HG03521 (cell line): ENCODE results near the gene MIEF2.
"Not testable (repeated sequence)": the region's sequence is repeated elsewhere in the genome, so short reads cannot be mapped to it uniquely, and the experiment has no call there.

Experiments
- ATAC-seq: cut with Tn5 transposase; IDR thresholded peaks from one replicate; pipeline ENCODE4 v1.9.1; 2021; ENCODE audit warnings: mild to moderate bottlenecking, moderate library complexity; ENCODE audit not compliant: unreplicated experiment

The MIEF2 gene, protein sequence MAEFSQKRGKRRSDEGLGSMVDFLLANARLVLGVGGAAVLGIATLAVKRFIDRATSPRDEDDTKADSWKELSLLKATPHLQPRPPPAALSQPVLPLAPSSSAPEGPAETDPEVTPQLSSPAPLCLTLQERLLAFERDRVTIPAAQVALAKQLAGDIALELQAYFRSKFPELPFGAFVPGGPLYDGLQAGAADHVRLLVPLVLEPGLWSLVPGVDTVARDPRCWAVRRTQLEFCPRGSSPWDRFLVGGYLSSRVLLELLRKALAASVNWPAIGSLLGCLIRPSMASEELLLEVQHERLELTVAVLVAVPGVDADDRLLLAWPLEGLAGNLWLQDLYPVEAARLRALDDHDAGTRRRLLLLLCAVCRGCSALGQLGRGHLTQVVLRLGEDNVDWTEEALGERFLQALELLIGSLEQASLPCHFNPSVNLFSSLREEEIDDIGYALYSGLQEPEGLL

GRCh38 chr17:18260332-18261145 lies at the start of gene MIEF2:
Gene MIEF2, plus strand, starts transcription at chr17:18260662. Its CDS starts 2,059 bp downstream, at chr17:18262721.
- ATAC-seq, result peak; percentile 75

DNA sequence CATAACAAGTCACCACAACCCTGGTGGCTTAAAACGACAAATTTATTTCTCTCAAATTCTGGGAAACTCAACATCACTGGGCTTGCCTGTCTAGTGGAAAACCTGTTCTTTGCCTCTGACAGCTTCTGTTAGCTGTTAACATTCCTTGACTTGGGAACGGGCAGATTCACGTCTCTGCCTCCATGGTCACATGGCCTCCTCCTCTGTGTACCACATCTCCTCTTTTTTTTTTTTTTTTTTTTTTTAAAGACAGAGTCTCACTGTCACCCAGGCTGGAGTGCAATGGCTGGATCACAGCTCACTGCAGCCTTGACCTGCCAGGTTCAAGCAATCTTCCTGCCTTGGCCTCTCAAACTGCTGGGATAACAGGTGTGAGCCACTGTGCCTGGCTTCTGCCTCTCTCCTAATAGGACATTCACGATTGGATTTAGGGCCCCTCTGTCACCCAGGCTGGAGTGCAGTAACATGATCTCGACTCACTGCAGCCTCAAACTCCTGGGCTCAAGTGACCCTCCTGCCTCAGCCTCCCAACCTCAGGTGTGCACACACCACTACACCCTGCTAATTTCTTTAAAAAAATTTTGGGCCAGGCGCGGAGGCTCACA lies 46.7 kb upstream of the MIEF2 start:
- ATAC-seq, result no peak

DNA sequence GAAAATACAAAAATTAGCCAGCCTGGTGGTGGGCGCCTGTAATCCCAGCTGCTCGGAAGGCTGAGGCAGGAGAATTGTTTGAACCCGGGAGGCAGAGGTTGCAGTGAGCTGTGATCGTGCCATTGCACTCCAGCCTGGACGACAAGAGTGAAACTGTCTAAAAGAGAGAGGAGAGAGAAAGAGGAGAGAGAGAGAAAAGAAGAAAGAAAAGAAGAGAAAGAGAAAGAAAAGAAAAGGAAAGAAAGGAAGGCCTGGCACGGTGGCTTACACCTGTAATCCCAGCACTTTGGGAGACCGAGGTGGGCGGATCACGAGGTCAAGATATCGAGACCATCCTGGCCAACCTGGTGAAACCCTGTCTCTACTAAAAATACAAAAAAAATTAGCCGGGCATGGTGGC lies 43.6 kb upstream of the MIEF2 start:
- not testable (repeated sequence) for ATAC-seq

DNA sequence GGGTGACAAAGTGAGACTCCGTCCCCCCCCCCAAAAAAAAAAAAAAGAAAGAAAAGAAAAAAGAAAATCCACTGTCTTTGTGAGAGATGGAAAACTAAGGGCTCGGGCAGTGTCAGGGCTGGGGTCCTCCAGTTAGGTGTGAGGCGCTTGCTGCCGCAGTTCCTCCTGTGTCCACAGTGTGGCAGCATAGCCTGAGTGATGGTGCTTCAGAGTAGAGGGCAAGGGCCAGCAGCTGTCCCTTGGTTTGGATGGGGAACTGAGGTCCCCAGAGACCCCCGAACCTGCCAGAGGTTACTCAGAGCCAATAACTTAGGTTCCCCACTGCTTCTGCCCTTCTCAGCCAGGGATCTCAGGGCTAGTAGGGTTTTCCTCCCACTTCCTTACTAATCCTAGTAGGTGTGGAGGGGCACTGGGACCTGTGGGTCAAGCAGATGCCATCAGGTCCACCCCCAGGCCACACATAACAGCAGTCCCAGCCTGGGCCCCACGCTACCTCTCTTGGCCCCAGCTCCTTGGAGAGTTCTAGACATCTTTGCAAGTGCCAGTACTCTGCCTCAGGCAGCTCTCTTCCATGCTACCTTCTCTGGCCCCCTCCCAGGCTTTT lies 42.9 kb upstream of the MIEF2 start:
- no peak for ATAC-seq

DNA sequence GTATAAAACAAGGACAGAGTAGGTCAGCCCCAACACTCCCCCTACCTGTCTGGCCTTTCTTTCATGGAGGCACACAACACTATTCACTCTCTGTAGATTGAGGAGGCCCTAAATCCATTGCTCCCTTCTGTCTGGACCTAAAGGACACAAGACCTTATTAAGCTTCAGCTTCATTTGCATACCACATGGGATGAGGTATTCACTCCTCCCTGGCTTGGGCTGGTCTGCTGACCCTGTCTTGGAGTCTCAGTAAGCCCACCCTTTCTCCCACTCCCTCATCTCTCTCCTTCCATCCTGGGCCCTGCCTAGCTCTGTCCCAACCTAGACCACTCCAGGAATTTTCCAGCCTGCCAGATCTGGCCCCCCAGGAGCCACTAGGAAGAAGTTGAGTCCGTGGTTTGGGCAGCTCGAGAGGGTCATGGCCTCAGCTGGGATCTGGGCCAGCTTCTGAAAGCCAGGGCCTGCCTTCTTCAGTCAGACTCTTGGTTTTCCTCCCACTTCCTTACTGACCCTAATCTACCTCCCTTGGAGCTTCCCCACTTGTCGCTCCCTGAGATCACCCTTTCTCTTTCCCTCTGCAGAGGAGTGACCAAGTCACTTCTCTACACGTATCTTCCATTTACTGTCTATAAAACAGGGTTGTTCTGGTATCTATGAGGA lies 41.6 kb upstream of the MIEF2 start:
- ATAC-seq, result no peak

DNA sequence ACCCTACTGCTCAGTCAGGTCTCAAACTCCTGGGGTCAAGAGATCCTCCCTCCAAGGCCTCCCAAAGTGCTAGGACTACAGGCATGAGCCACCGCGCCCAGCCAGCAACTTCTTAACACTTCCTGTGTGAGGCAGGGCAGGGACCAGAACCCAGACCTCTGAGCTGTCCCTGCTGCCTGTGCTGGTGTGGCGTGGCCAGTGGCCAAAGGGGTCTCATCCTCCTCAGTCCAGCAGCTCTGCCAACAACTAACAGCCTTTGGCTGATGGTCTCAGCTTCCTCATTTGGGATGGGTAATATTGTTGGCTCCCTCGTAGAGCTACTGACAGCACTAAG lies 36.4 kb upstream of the MIEF2 start:
- ATAC-seq, result no peak

- ATAC-seq, result no peak
These were observed 35.9 kb upstream of the MIEF2 start for GRCh38 chr17:18224387-18225120.

DNA sequence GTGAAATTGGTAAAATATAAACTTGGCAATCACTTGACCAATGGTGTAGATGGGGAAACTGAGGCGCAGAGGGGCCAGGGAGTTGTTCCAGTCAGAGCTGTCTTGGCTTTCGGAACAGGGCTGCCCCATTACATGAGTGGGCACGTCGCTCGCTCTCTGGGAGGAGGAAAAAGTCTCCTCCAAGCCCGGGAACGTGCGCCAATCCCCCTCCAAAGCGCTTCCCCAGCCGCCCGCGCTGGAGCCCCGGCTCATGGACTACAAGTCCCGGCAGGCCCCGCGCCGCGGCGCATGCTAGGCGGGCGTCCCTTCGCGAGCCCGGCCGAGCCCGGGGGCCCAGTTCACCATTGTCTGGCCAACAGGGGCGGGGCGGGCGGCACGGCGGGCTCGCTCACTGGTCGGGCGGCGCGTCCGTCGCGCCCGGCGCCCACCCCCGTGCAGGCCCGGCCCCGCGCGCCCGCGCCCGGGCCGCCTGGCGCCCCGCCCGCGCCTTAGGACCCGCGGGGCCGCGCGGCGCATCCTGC lies 35.3 kb upstream of the MIEF2 start, which contains the start of gene LLGL1:
Gene LLGL1, plus strand, starts transcription at position 515 of the 521 bp plus-strand sequence. CDS start 48 bp downstream, outside the sequence.
- ATAC-seq, result peak; percentile 93

GRCh38 chr17:18225642-18226283 lies 34.7 kb upstream of the MIEF2 start:
- no peak for ATAC-seq

- ATAC-seq, result no peak
These were observed 34.0 kb upstream of the MIEF2 start for GRCh38 chr17:18226284-18226945.

GRCh38 chr17:18227635-18228034 lies 32.8 kb upstream of the MIEF2 start:
- ATAC-seq, result no peak

- ATAC-seq, result no peak
These were observed 32.2 kb upstream of the MIEF2 start for GRCh38 chr17:18228176-18228682.

DNA sequence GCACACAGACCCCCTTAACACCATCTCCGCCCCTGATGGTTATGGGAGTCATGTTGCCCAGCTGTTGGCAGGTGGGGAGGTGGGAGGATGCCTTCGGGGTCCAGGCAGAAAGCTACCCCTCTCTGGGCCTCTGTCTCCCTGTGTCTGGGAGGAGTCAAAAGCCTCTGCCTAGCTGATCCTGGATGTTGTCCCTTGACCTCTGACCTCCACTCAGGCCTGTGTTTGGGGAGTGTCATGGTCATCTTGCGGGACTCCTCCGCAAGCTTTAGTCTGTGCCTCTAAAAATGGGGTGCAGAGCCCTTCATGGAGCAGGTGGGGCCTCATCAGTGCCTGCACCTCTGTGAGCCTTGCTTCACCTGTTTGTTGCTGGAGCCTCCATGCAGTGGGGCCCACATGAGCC lies 31.2 kb upstream of the MIEF2 start:
- no peak for ATAC-seq

GRCh38 chr17:18229771-18230170 lies 30.7 kb upstream of the MIEF2 start:
- no peak for ATAC-seq

DNA sequence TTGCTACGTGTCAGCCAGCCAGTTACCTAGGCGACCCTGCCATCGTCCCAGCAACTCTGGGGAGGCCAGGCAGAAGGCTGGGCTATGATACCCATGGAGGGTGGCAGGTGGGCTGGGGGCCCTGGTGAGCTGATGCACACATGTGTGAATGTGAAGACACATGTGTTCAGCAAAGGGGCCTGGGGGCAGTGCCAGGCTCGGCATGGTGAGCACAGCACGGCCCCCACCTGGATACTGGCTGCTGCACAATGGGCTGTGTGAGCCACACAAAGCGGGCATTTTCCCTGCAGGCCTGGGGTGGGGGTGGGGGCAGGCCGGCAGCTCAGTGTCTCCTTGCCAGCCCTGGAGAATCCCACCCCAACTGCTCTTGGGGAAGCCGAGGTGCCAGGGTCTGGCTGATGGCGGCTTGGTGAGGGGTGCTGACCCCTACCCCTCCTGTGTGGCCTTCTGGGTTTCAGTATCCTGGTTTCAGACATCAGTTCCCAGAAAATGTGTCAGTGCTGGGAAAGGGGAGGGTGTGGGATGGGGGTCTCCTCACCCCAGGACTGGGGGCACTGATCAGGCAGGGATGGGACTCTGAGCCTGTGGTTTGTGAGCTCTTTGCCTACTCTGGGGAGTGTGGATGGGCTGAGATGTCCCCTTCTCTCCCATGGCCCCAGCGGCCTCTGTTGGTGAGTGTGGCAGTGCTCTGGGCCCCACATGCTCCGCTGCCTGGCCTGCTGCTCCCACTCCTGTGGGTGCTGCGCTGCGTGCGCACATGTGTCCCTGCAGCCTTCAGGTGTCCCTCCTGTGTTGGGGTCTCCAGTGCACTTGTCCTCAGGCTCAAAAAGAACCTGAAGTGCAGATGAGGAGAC lies 29.9 kb upstream of the MIEF2 start:
- ATAC-seq, result no peak

GRCh38 chr17:18231164-18231563 lies 29.3 kb upstream of the MIEF2 start:
- ATAC-seq, result no peak

- ATAC-seq, result no peak
These were observed 26.5 kb upstream of the MIEF2 start for GRCh38 chr17:18233803-18234518.
